B cell (primary cell): Measurements from ENCODE around the gene RGS10.

Experiments
- CTCF ChIP-seq: fragments of 200-600 bp; IDR thresholded peaks from one replicate; pipeline ENCODE4 v1.8.0; 2022; ENCODE audit warnings: antibody characterized with exemption, mild to moderate bottlenecking
- EZH2 ChIP-seq: IDR thresholded peaks from 2 replicates; pipeline ENCODE4 v1.6.1; 2012; ENCODE audit warnings: borderline replicate concordance, low read depth, mild to moderate bottlenecking, moderate library complexity, low read length; ENCODE audit not compliant: insufficient read depth, poor library complexity, severe bottlenecking

GRCh38 chr10:119550827-119551226, 8.3 kb upstream of the RGS10 start:
- TF ChIP-seq CTCF (no peak), EZH2 (no peak)
